Left lung (tissue), 10 donors: ENCODE results near the gene DAB1. TPM values are rescaled to one million over a fixed set of nuclear protein-coding genes. Genes with fewer than 3 reads are reported as not detected.

Experiments used
- ATAC-seq: fragments of 200-7000 bp; cut with Tn5 transposase; one replicate; pipeline ENCODE4 v1.9.1; 2020; ENCODE audit warnings: moderate library complexity
- DNase-seq, 4 donors: peaks; one replicate each; pipeline ENCODE4 v3.0.0-alpha.2; 2013 to 2020
- H3K27ac ChIP-seq, 2 donors: fragments of 200-600 bp; sonication (generic) in 1 of 2; one replicate each; pipeline versions ENCODE4 v1.5.0 to v1.8.0; 2020 to 2021
- H3K27me3 ChIP-seq, 2 donors: fragments of 200-600 bp; sonication (generic) in 1 of 2; one replicate each; pipeline versions ENCODE4 v1.5.0 to v1.8.0; 2020 to 2021
- H3K36me3 ChIP-seq, 2 donors: fragments of 200-600 bp; sonication (generic) in 1 of 2; one replicate each; pipeline versions ENCODE4 v1.5.0 to v1.8.0; 2020 to 2021
- H3K4me1 ChIP-seq, 2 donors: fragments of 200-600 bp; one replicate each; pipeline ENCODE4 v1.8.0; 2021
- H3K4me3 ChIP-seq, 2 donors: fragments of 200-600 bp; sonication (generic) in 1 of 2; one replicate each; pipeline versions ENCODE4 v1.5.0 to v1.8.0; 2020 to 2021; ENCODE audit warnings: mild to moderate bottlenecking in 1 of 2
- H3K9me3 ChIP-seq, 2 donors: fragments of 200-600 bp; sonication (generic) in 1 of 2; one replicate each; pipeline versions ENCODE4 v1.5.0 to v1.8.0; 2020 to 2021
- intact Hi-C, 2 donors: fragments of 100-400 bp; cut with DNase I; formaldehyde crosslinking; loops; one replicate each; pipeline versions ENCODE4 v1.11.2 to v1.14.2; 2022
- polyA plus RNA-seq, 6 donors: library from polyadenylated mRNA; unstranded; fragments of 120-200 nt; gene quantifications; one replicate each; pipeline ENCODE4 v1.2.1, GENCODE V29; 2013; ENCODE audit not compliant: insufficient read length in 6 of 6
- total RNA-seq, 2 donors: library from RNA; stranded (reverse); fragmentation: NEBNext Ultra II Directional; extraction: Animal tissue kit (Norgen Biotek cat#: 25700); gene quantifications; one replicate each; pipeline ENCODE4 v1.2.1, GENCODE V29; 2021
- TF ChIP-seq, protein P1 (sequence below), 2 donors: fragments of 200-600 bp; sonication (generic) in 1 of 2; IDR thresholded peaks; one replicate each; pipeline versions ENCODE4 v1.5.0 to v1.8.0; 2021; ENCODE audit warnings: antibody characterized with exemption in 2 of 2
- donor health status: DM: no; HTN: yes; CAD: no.
- donor health status: DM: no; HTN: no; CAD: no.

Gene DAB1
- total and polyA plus RNA-seq, 8 donors = 0.17 to 1.7 (median 1.1) TPM

GRCh38 chr1:57157818-57158603 lies 265.8 kb downstream of the DAB1 start:
- Histone ChIP-seq H3K36me3 (no peaks in the 10 kb centered on the region), H3K27me3 (peaks cover 0 to 3% of the 10 kb centered on the region in 2 donors), H3K4me1 (no peaks in the 10 kb centered on the region), H3K27ac (no peak overlapping the region), H3K4me3 (no peak overlapping the region), H3K9me3 (no peaks in the 10 kb centered on the region)
- TF ChIP-seq, protein P1, sequence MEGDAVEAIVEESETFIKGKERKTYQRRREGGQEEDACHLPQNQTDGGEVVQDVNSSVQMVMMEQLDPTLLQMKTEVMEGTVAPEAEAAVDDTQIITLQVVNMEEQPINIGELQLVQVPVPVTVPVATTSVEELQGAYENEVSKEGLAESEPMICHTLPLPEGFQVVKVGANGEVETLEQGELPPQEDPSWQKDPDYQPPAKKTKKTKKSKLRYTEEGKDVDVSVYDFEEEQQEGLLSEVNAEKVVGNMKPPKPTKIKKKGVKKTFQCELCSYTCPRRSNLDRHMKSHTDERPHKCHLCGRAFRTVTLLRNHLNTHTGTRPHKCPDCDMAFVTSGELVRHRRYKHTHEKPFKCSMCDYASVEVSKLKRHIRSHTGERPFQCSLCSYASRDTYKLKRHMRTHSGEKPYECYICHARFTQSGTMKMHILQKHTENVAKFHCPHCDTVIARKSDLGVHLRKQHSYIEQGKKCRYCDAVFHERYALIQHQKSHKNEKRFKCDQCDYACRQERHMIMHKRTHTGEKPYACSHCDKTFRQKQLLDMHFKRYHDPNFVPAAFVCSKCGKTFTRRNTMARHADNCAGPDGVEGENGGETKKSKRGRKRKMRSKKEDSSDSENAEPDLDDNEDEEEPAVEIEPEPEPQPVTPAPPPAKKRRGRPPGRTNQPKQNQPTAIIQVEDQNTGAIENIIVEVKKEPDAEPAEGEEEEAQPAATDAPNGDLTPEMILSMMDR (IDR thresholded peaks at IDR 0.05) = no peak
- ATAC-seq (no peak), DNase-seq (no peak)
- intact Hi-C loops = no loop called here

GRCh38 chr1:57156907-57157306 lies 267.0 kb downstream of the DAB1 start:
- H3K9me3 ChIP-seq = no peaks in the 10 kb centered on the region
- intact Hi-C loops = no loop called here
- H3K36me3 ChIP-seq = no peaks in the 10 kb centered on the region
- no peak for DNase-seq
- ATAC-seq = no peak
- H3K27me3 ChIP-seq = peaks cover 0 to 3% of the 10 kb centered on the region in 2 donors
- H3K4me3 ChIP-seq = no peak overlapping the region
- no peak overlapping the region for H3K27ac ChIP-seq
- H3K4me1 ChIP-seq = no peaks in the 10 kb centered on the region
- TF ChIP-seq, protein P1 (IDR thresholded peaks at IDR 0.05) = no peak

DNA sequence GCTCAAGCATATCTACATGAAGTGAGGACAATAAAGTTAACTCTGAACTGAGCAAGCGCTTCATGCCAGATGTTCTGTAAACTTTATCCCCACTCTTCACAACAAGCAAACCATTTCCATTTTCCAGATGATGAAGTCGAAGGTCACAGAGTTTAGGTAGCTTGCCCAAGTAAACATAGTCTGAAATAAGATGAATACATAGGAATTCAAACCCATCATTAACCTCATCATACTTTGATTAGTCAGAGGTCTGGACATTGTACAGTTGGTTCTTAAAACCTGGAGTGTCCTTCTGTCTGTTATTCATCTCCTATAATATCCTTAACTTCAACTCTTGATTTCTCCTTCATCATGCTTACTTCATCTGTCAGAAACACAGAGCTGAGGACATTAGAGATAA lies 277.8 kb downstream of the DAB1 start:
- no peak for DNase-seq
- H3K27ac ChIP-seq = no peak overlapping the region
- no peaks in the 10 kb centered on the region for H3K4me1 ChIP-seq
- intact Hi-C loops = no loop called here
- no peaks in the 10 kb centered on the region for H3K9me3 ChIP-seq
- no peak for ATAC-seq
- no peaks in the 10 kb centered on the region for H3K36me3 ChIP-seq
- no peak overlapping the region for H3K4me3 ChIP-seq
- H3K27me3 ChIP-seq = no peaks in the 10 kb centered on the region
- TF ChIP-seq, protein P1 (IDR thresholded peaks at IDR 0.05) = no peak

GRCh38 chr1:57142999-57143398 lies 280.9 kb downstream of the DAB1 start:
- H3K9me3 ChIP-seq = no peaks in the 10 kb centered on the region
- intact Hi-C loops = no loop called here

DNA sequence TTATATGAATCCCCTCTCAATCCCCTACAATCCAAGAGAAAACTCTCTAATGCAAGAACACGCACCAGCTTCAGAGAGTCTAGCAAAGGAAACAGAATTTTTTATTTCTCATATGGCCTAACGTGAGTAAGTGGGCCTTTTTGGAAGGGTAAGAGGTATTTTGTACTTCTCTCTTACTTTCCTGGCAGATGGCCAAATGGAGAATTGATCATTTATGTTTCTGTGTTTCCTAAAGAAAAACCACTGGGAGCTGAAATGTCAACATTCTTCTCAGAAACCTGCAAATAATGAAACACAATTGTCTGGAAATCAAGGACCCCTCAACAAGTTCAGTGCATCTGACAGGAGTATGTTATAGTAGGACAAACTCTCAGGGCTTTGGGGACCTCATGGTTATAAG lies 281.7 kb downstream of the DAB1 start:
- Histone ChIP-seq H3K4me1 (no peaks in the 10 kb centered on the region), H3K4me3 (no peak overlapping the region), H3K27me3 (no peaks in the 10 kb centered on the region), H3K9me3 (no peaks in the 10 kb centered on the region), H3K27ac (no peak overlapping the region), H3K36me3 (no peaks in the 10 kb centered on the region)
- DNase-seq (no peak), ATAC-seq (no peak)
- intact Hi-C loops = no loop called here
- TF ChIP-seq, protein P1 (IDR thresholded peaks at IDR 0.05) = no peak

More at GRCh38 chr1:57142999-57143398, 280.9 kb downstream of the DAB1 start:
- DNase-seq (no peak), ATAC-seq (no peak)
- H3K4me1 ChIP-seq = no peaks in the 10 kb centered on the region
- no peaks in the 10 kb centered on the region for H3K27me3 ChIP-seq
- no peaks in the 10 kb centered on the region for H3K36me3 ChIP-seq
- H3K4me3 ChIP-seq = no peak overlapping the region
- H3K27ac ChIP-seq = no peak overlapping the region
- TF ChIP-seq, protein P1 (IDR thresholded peaks at IDR 0.05) = no peak
